Measurements from ENCODE around the gene SPHKAP.

DNA sequence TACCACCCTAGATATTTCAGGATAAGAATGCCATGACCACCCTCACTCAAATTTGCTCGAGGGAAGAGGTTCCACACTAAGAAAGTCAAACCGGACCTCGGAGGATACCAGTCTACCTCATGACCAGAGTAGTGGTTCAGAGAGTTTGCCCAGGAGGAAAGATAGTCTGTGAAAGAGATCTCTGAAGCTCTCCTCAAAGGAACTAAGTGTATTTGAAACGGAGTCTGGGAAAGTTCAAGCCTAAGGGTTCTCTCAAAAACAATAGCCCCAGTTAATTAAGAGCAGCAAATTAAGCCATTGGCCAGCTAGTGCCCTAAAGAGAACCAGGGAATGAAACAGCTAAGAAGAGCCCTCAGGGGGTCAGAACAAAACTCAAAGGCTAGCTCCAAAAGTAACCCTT is 94.9 kb downstream of the SPHKAP start:
- TF ChIP-seq EZH2 (IDR thresholded peaks at IDR 0.05) (no peak), POLR2AphosphoS5 (IDR thresholded peaks at IDR 0.05; ENCODE audit: borderline replicate concordance, low read depth, low read length) (no peak), FOXP2 (optimal IDR thresholded peaks at IDR 0.05; ENCODE audit: control extremely low read depth, extremely low read length, insufficient read depth) (no peak)

Data from SK-N-MC (cell line).